ENCODE results near the gene TP53RK. TPM values are rescaled to one million over a fixed set of nuclear protein-coding genes. Genes with fewer than 3 reads are reported as not detected.

TP53RK gene
- total and polyA plus RNA-seq, 2 of the 4 experiments (the other 2 are of a cell fraction) = 8.7 to 10.6 TPM

DNA sequence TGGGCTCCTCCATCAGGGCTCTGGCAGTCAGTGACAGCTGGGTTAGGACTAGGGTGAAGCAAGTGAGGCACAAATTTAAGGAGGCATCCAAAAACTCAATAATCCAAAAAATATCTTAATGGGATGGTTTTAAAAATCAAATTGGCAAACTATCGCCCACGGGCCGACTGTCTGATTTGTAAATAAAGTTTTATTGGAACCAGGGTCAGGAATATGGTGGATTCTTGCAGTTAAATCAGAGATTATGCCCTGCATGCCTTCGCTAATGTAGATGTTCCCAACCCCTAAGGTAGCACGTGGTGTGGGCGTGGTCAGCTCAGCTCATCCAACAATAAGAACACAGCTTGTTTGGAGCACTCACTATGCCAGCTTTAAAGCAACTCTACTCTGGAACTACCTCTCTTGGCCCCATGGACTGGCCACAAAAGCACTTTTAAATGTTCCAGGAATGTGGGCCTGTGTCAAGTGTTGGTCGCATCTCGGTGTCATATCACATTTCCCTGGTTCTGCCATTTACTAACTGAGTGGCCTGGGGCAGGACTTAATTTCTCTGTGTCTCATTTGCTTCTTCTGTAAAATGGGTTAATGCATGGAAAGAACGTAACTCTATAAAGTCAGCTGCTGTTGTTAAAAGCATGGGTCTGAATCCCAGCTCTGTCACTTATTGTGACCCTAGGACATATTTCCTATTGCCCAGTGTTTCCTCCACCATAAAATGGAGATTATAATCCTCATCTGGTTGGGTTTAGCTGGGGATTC, 7.0 kb downstream of the TP53RK start:
- BruUV-seq (replicated peaks) = no TSS peak
- peaks cover 17% of the 10 kb centered on the region; the same call in 1 of the 2 replicates for H4K20me1 ChIP-seq (ENCODE audit: insufficient read depth, low read length)
- no peak for DNase-seq
- no peak overlapping the region for H3K14ac ChIP-seq (replicated peaks; ENCODE audit: low read depth, low read length)
- 81% methylated on average over 3 of the region's 9 CpGs; no CpG with 5 or more reads in 1 of the 2 experiments for WGBS, 2 experiments (ENCODE audit: extremely low coverage in 2 of 2, insufficient read length in 1 of 2)
- dilution Hi-C loops (cut with HindIII; ENCODE audit: low sequenced_read_pairs, unreplicated experiment) (no loop called here), in situ Hi-C loops (cut with MboI; ENCODE audit: low sequenced_read_pairs) (loop anchor here (5.0 kb wide), 1 partner anchor 160 kb away; no protein-coding TSS in a partner anchor), intact Hi-C loops (cut with micrococcal nuclease) (loop anchor here (5.0 kb wide), 1 partner anchor 125 kb away; no protein-coding TSS in a partner anchor)
- H2AK9ac ChIP-seq (replicated peaks; ENCODE audit: low read depth, low read length, poor library complexity) = no peak overlapping the region
- H2AK5ac ChIP-seq (ENCODE audit: low read depth, low read length) = no peak overlapping the region
- no peak overlapping the region for H4K91ac ChIP-seq (ENCODE audit: insufficient read depth, low read depth, low read length)
- H4K5ac ChIP-seq (ENCODE audit: low read depth, low read length) = no peak overlapping the region
- H4K8ac ChIP-seq (ENCODE audit: low read depth in 2 of 2, low read length in 2 of 2) = no peak overlapping the region
- H3K79me1 ChIP-seq (ENCODE audit: low read depth in 1 of 2, low read length in 2 of 2) = peaks cover 30 to 71% of the 10 kb centered on the region in 2 experiments
- H3K18ac ChIP-seq (ENCODE audit: low read depth, low read length) = no peak overlapping the region
- H2BK20ac ChIP-seq (ENCODE audit: low read depth, low read length) = no peak overlapping the region
- H3K27me3 ChIP-seq (ENCODE audit: control insufficient read depth, insufficient read depth, low read length) = no peaks in the 10 kb centered on the region
- H3K9me1 ChIP-seq (ENCODE audit: insufficient read depth, low read length) = peaks cover 7% of the 10 kb centered on the region; the same call in 1 of the 2 replicates
- no peak overlapping the region for H2BK15ac ChIP-seq (ENCODE audit: low read depth, low read length)
- ChIA-PET CTCF (no interaction called here), POLR2A (ENCODE audit: unreplicated experiment) (no interaction called here)
- no peak overlapping the region for H3K56ac ChIP-seq (ENCODE audit: extremely low read depth, insufficient read depth, low read length)
- H2BK120ac ChIP-seq (ENCODE audit: low read depth, low read length) = no peak overlapping the region
- peak overlapping the region; percentile 92; the same call in 1 of the 2 replicates for H3K4me2 ChIP-seq (ENCODE audit: low read depth, low read length)
- H3K4ac ChIP-seq (ENCODE audit: low read depth, low read length) = no peak overlapping the region
- ATAC-seq (ENCODE audit: low read depth) = no peak
- no peak overlapping the region; the same call in 1 of the 2 replicates for H3K9ac ChIP-seq (ENCODE audit: low read depth, low read length)
- H3K36me3 ChIP-seq (ENCODE audit: control insufficient read depth, insufficient read depth, low read length) = peaks cover 9% of the 10 kb centered on the region
- no peaks in the 10 kb centered on the region for H3K9me3 ChIP-seq (ENCODE audit: control insufficient read depth, insufficient read depth, low read length)
- H3K23ac ChIP-seq (ENCODE audit: low read depth, low read length) = no peak overlapping the region
- H2BK5ac ChIP-seq (ENCODE audit: low read depth, low read length, poor library complexity, severe bottlenecking) = no peak overlapping the region
- peaks cover 10% of the 10 kb centered on the region for H3K4me1 ChIP-seq (ENCODE audit: control insufficient read depth, insufficient read depth, low read length)
- H3K27ac ChIP-seq (ENCODE audit: insufficient read depth, low read length) = no peak overlapping the region
- H3K4me3 ChIP-seq (ENCODE audit: insufficient read depth, low read depth, low read length) = no peak overlapping the region
- H2AFZ ChIP-seq (replicated peaks; ENCODE audit: low read length, poor library complexity) = no peak overlapping the region
- TF ChIP-seq RFX5 (IDR thresholded peaks at IDR 0.05; ENCODE audit: low read depth, low read length) = no peak
- TF ChIP-seq CHD1 (IDR thresholded peaks at IDR 0.05; ENCODE audit: low read depth, low read length) = no peak
- TF ChIP-seq CEBPB (IDR thresholded peaks at IDR 0.05; ENCODE audit: low read depth, low read length) = no peak
- TF ChIP-seq, protein P1, sequence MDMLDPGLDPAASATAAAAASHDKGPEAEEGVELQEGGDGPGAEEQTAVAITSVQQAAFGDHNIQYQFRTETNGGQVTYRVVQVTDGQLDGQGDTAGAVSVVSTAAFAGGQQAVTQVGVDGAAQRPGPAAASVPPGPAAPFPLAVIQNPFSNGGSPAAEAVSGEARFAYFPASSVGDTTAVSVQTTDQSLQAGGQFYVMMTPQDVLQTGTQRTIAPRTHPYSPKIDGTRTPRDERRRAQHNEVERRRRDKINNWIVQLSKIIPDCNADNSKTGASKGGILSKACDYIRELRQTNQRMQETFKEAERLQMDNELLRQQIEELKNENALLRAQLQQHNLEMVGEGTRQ (IDR thresholded peaks at IDR 0.05; ENCODE audit: low read depth, low read length) = no peak
- TF ChIP-seq NFE2L2 (IDR thresholded peaks at IDR 0.05; ENCODE audit: low read depth, low read length) = no peak
- TF ChIP-seq, protein P2, sequence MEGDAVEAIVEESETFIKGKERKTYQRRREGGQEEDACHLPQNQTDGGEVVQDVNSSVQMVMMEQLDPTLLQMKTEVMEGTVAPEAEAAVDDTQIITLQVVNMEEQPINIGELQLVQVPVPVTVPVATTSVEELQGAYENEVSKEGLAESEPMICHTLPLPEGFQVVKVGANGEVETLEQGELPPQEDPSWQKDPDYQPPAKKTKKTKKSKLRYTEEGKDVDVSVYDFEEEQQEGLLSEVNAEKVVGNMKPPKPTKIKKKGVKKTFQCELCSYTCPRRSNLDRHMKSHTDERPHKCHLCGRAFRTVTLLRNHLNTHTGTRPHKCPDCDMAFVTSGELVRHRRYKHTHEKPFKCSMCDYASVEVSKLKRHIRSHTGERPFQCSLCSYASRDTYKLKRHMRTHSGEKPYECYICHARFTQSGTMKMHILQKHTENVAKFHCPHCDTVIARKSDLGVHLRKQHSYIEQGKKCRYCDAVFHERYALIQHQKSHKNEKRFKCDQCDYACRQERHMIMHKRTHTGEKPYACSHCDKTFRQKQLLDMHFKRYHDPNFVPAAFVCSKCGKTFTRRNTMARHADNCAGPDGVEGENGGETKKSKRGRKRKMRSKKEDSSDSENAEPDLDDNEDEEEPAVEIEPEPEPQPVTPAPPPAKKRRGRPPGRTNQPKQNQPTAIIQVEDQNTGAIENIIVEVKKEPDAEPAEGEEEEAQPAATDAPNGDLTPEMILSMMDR (conservative IDR thresholded peaks at IDR 0.05; ENCODE audit: low read depth, low read length) = no peak
- no peak for TF ChIP-seq MAZ (IDR thresholded peaks at IDR 0.05; ENCODE audit: borderline replicate concordance, low read depth, low read length)
- TF ChIP-seq MXI1 (IDR thresholded peaks at IDR 0.05; ENCODE audit: borderline replicate concordance, low read depth, low read length) = no peak
- TF ChIP-seq, protein P3, sequence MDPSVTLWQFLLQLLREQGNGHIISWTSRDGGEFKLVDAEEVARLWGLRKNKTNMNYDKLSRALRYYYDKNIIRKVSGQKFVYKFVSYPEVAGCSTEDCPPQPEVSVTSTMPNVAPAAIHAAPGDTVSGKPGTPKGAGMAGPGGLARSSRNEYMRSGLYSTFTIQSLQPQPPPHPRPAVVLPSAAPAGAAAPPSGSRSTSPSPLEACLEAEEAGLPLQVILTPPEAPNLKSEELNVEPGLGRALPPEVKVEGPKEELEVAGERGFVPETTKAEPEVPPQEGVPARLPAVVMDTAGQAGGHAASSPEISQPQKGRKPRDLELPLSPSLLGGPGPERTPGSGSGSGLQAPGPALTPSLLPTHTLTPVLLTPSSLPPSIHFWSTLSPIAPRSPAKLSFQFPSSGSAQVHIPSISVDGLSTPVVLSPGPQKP (IDR thresholded peaks at IDR 0.05; ENCODE audit: borderline replicate concordance, low read depth, low read length) = no peak
- TF ChIP-seq BHLHE40 (IDR thresholded peaks at IDR 0.05; ENCODE audit: low read depth, low read length) = no peak
- no peak for TF ChIP-seq RCOR1 (IDR thresholded peaks at IDR 0.05; ENCODE audit: insufficient replicate concordance, low read length)
- no peak for TF ChIP-seq FOS (IDR thresholded peaks at IDR 0.05; ENCODE audit: low read depth, low read length)
- TF ChIP-seq POLR2A (IDR thresholded peaks at IDR 0.05; ENCODE audit: low read depth, low read length) = no peak
- TF ChIP-seq SMC3 (IDR thresholded peaks at IDR 0.05; ENCODE audit: low read depth, low read length) = no peak
- TF ChIP-seq RAD21 (IDR thresholded peaks at IDR 0.05; ENCODE audit: low read length) = no peak

Measured in IMR-90 (cell line).